ENCODE measurements around the gene MAP3K14. TPM values are rescaled to one million over a fixed set of nuclear protein-coding genes. Genes with fewer than 3 reads are reported as not detected.

The MAP3K14 gene
- total RNA-seq, 1 donor from 2014 or later: 9.8 TPM

DNA sequence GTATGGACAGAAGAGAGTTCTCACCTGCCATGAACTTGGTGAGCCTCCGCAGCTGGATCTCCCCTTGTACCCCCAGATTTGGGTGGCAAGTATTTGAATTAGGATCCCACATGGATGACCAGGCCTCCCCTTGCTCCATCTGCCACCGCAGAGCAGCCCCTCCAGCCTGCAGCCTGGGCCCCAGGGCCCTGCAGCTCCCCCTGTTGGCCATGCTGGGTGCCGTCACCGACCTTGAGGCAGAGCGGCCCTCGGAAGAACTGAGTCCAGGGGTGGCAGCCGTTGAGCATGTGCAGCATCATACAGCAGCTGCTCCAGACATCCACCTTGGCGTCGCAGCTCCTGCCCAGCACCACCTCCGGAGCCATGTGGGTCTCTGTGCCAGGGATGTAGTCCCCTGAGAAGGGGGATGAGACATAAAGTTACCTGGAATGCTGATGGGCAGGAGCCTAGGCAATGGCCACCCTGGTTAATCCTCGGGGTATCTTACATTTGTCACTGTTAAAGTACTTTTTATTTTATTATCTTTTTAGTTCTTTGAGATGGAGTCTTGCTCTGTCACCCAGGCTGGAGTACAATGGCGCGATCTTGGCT is 45.9 kb downstream of the MAP3K14 start:
- Mint-ChIP-seq H3K27ac (no peak overlapping the region), H3K4me1 (no peaks in the 10 kb centered on the region), H3K4me3 (no peak overlapping the region), H3K36me3 (peaks cover 25% of the 10 kb centered on the region), H3K9me3 (no peaks in the 10 kb centered on the region), H3K27me3 (ENCODE audit: low read depth) (no peaks in the 10 kb centered on the region)
- TF ChIP-seq, protein P1, sequence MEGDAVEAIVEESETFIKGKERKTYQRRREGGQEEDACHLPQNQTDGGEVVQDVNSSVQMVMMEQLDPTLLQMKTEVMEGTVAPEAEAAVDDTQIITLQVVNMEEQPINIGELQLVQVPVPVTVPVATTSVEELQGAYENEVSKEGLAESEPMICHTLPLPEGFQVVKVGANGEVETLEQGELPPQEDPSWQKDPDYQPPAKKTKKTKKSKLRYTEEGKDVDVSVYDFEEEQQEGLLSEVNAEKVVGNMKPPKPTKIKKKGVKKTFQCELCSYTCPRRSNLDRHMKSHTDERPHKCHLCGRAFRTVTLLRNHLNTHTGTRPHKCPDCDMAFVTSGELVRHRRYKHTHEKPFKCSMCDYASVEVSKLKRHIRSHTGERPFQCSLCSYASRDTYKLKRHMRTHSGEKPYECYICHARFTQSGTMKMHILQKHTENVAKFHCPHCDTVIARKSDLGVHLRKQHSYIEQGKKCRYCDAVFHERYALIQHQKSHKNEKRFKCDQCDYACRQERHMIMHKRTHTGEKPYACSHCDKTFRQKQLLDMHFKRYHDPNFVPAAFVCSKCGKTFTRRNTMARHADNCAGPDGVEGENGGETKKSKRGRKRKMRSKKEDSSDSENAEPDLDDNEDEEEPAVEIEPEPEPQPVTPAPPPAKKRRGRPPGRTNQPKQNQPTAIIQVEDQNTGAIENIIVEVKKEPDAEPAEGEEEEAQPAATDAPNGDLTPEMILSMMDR (IDR thresholded peaks at IDR 0.05; ENCODE audit: unreplicated experiment): peak; percentile 57
- no peak for DNase-seq (ENCODE audit: low spot score in 2 of 2, unreplicated experiment in 2 of 2)

DNA sequence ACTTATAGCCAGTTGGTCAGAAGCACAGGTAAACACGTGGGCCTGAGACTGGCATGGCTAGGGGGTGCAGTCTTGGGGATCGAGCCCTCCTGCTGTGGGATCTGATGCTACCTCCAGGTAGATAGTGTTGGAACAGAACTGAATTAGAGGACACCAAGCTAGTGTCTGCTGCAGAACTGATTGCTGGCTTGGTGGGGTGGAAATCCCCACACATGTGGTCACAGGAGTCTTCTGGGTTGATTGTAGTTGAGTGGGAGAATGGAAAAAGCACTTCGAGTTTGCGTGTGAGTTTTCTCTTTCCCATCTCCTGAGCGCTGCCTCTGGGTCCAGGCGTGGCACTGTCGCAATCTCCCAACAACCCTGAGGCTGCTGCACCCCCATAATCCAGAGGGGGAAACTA is 46.9 kb downstream of the MAP3K14 start:
- Mint-ChIP-seq H3K27ac (no peak overlapping the region), H3K4me3 (no peak overlapping the region), H3K9me3 (no peaks in the 10 kb centered on the region), H3K4me1 (no peaks in the 10 kb centered on the region), H3K27me3 (ENCODE audit: low read depth) (no peaks in the 10 kb centered on the region), H3K36me3 (peaks cover 25% of the 10 kb centered on the region)
- DNase-seq (ENCODE audit: low spot score in 2 of 2, unreplicated experiment in 2 of 2): no peak
- TF ChIP-seq, protein P1 (IDR thresholded peaks at IDR 0.05; ENCODE audit: unreplicated experiment): no peak

DNA sequence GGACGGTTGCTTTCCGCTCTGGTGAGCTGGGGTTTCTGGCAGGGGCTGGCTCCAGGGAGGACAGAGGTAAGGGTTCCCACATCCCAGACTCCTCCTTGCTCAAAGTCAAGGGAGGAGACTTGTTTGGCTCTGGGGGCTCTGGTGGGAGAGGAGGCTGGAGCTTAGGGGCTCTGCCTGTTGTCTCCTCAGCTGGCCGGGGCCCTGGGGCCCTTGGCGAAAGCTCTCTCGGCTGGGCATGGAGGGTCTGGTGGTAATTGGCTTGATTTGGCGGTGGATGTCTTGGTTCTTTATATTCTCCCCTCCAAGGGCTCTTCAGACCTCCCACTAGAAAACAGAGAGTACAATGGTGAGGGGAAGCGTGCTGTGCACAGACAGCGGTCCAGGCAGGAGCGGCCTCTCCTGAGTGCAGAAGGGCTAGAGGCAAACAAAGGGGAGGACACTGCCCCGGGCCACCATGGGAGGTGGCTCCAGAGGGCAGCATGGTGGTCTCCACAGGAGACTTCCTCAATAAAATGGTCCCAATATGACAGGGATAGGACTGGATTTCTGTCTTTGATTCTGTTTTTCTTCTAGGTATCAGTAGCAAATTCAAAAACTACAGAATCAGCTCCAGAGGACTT is 49.3 kb downstream of the MAP3K14 start:
- TF ChIP-seq, protein P1 (IDR thresholded peaks at IDR 0.05; ENCODE audit: unreplicated experiment): no peak
- Mint-ChIP-seq H3K4me3 (no peak overlapping the region), H3K36me3 (peaks cover 17% of the 10 kb centered on the region), H3K27ac (no peak overlapping the region), H3K9me3 (no peaks in the 10 kb centered on the region), H3K4me1 (peaks cover 3% of the 10 kb centered on the region), H3K27me3 (ENCODE audit: low read depth) (no peaks in the 10 kb centered on the region)
- DNase-seq (ENCODE audit: low spot score in 2 of 2, unreplicated experiment in 2 of 2): no peak

DNA sequence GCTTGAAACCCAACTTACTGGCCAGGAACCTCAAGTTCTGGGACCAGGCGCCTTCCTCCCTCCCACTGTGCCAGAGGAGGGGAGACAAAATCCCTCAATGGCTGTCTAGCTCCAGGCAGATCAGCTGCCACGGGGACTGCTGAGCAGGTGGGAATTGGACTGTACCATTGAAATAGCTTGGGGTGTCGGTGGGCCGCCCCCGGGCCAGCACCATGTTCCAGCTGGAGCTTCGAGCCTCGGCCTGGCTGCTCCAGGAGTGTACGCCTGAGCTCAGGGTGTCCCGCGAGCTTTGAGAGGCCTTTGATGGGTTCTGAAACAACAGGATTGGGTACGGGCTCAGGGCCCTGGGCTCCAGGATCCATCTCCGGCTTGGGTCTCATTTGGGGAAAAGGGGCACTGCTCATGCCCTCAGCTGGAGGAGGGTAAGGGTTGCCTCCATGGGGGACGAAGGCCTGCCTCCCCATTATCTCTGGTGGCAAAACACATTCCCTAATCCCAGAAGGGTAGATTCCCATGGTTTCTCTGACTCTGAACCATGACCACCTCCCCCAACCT is 50.4 kb downstream of the MAP3K14 start:
- Mint-ChIP-seq H3K27me3 (ENCODE audit: low read depth) (no peaks in the 10 kb centered on the region), H3K36me3 (peaks cover 17% of the 10 kb centered on the region), H3K9me3 (no peaks in the 10 kb centered on the region), H3K27ac (no peak overlapping the region), H3K4me3 (no peak overlapping the region), H3K4me1 (peaks cover 3% of the 10 kb centered on the region)
- TF ChIP-seq, protein P1 (IDR thresholded peaks at IDR 0.05; ENCODE audit: unreplicated experiment): no peak
- no peak for DNase-seq (ENCODE audit: low spot score in 2 of 2, unreplicated experiment in 2 of 2)

DNA sequence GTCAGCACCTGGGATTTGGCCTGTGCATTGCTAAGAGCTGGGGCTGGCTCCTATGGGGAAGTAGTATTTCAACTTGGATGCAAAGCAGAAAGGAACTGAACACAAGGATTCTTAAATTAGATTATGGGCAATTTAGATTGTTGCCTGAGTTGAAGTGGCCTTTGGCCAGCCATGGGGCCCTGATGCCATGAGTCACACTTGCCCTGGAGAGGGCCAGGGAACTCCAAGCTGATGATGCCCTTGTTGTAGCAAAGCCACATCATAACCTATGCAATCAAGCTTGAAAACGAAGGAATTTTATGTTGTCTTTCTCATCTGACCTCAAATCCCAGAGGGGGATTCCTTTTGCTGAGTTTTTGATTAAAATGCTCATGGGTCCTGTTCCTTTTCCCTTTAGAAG is 51.0 kb downstream of the MAP3K14 start:
- DNase-seq (ENCODE audit: low spot score in 2 of 2, unreplicated experiment in 2 of 2): no peak
- Mint-ChIP-seq H3K27me3 (ENCODE audit: low read depth) (no peaks in the 10 kb centered on the region), H3K9me3 (no peaks in the 10 kb centered on the region), H3K4me3 (no peak overlapping the region), H3K4me1 (peaks cover 3% of the 10 kb centered on the region), H3K36me3 (peaks cover 17% of the 10 kb centered on the region), H3K27ac (no peak overlapping the region)
- TF ChIP-seq, protein P1 (IDR thresholded peaks at IDR 0.05; ENCODE audit: unreplicated experiment): no peak
